Vagina (tissue), 2 donors: ENCODE measurements around the gene CEND1. TPM values are rescaled to one million over a fixed set of nuclear protein-coding genes. Genes with fewer than 3 reads are reported as not detected.

Experiments
- DNase-seq, 2 donors: peaks; one replicate each; pipeline ENCODE4 v3.0.0-alpha.2; 2017; ENCODE audit errors: extremely low spot score in 2 of 2
- H3K27ac ChIP-seq: fragments of 200-600 bp; sonication (generic); one replicate; pipeline ENCODE4 v1.5.1; 2019
- H3K27me3 ChIP-seq: fragments of 200-600 bp; sonication (generic); one replicate; pipeline ENCODE4 v1.5.1; 2019
- H3K36me3 ChIP-seq, 2 donors: fragments of 200-600 bp; sonication (generic); one replicate each; pipeline ENCODE4 v1.5.1; 2017 to 2019
- H3K4me1 ChIP-seq: fragments of 200-600 bp; sonication (generic); one replicate; pipeline ENCODE4 v1.5.1; 2019
- H3K4me3 ChIP-seq, 2 donors: fragments of 200-600 bp; sonication (generic); 1 replicate in 1 of 2; 2 replicates in 1 of 2; pipeline ENCODE4 v1.5.1; 2016 to 2019
- H3K9me3 ChIP-seq: fragments of 200-600 bp; sonication (generic); one replicate; pipeline ENCODE4 v1.5.1; 2019
- CTCF ChIP-seq, 3 experiments: fragments of 450-650 bp in 2 of 3; fragments of 200-600 bp in 1 of 3; sonication (generic) in 1 of 3; IDR thresholded peaks; one replicate each; pipeline ENCODE4 v1.5.1; 2017 to 2019; ENCODE audit warnings: antibody characterized with exemption in 3 of 3, mild to moderate bottlenecking in 2 of 3, moderate library complexity in 2 of 3
- POLR2A ChIP-seq, 2 donors: fragments of 450-650 bp; IDR thresholded peaks; one replicate each; pipeline ENCODE4 v1.6.1; 2017; ENCODE audit warnings: antibody characterized with exemption in 2 of 2, mild to moderate bottlenecking in 2 of 2, moderate library complexity in 2 of 2
- POLR2AphosphoS5 ChIP-seq, 2 donors: sonication (generic); formaldehyde crosslinking; IDR thresholded peaks; one replicate each; pipeline ENCODE4 v1.9.0; 2017; ENCODE audit warnings: antibody characterized with exemption in 2 of 2, mild to moderate bottlenecking in 2 of 2, low read depth in 1 of 2; ENCODE audit not compliant: insufficient read depth in 1 of 2
- intact Hi-C: fragments of 100-400 bp; cut with DNase I; formaldehyde crosslinking; loops from one replicate; pipeline ENCODE4 v1.15.1; 2023
- total RNA-seq: library from RNA; depleted of rRNA; stranded (reverse); fragments of >200 nt; gene quantifications from one replicate; pipeline ENCODE4 v1.2.3, GENCODE V29; 2016

CEND1 gene
- total RNA-seq, 1 donor from 2014 or later = 1.7 TPM

DNA sequence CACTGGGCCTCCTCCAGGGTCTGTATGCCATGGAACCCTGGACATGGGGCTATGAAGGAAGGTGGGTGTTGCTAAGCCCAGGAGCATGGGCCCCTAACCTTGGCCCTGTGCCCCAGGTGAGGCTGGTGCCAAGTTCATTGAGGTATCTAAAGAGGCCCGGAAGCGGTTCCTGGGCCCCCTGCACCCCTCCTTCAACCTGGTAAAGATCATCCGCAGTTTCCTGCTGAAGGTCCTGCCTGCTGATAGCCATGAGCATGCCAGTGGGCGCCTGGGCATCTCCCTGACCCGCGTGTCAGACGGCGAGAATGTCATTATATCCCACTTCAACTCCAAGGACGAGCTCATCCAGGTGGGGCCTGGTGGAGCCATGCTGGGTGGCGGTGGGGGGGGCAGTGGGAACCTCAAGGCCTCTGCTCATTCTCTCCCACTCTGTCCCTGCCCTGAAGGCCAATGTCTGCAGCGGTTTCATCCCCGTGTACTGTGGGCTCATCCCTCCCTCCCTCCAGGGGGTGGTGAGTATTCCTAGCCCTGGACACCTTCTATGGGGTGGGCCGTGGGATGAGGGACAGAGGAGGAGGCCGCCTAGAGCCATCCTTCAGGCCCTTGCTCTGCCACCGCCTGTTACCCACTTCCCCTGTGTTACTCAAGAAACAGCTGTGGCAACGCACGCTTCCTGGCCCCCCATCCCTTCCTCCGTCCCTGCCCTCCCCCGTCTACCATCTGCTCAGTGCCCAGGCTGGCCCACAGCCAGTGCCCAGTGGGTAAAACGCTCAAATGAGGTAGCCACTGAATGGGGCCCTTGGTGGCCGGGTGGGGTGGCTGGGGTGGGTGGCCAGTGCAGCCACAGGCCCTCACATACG, 31.9 kb upstream of the CEND1 start:
- Histone ChIP-seq H3K4me1 (peaks cover 40% of the 10 kb centered on the region), H3K4me3 (peak overlapping the region; percentile 95 to 98)
- intact Hi-C loops = no loop called here

DNA sequence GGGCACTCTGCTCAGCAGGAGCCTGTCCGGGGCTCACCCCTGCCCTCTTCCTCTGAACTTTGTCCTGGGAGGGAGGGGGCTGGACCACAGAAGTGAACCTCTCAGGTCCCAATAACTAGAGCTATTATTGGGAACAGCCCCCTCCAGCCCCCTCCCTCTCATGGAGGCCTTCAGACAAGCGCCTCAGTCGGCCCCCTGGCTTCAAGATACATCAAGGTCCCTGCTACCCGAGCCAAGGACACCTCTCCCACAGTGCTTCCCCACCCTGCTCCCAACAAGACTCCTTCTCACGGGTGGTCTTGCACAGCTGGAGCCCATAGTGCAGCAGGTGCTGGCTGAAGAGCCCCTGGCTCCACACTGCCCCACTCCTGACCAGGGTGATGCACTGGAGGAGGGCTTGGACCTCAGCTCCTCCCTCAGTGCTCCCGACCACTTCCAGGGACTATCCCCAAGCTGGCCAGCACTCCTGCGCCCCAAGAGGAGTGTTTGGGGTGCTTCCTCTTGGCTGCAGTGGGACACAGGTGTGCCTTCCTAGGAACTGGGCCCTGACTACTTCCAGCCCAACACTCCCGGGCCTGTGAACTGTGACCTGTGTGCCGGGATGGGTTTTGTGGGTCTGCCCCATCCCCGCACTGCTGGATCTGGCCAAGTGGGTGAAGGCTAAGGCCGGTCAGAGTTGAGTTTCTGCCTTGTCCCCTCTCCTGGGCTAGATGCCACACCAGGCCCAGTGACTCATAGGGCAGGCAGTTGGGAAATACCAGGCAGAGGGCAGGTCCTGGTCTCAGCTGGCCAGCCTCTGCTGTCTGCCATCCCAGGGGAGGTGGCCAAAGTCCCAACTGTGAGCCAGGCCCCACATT, 31.0 kb upstream of the CEND1 start:
- Histone ChIP-seq H3K27me3 (no peaks in the 10 kb centered on the region), H3K36me3 (peaks cover 0 to 28% of the 10 kb centered on the region in 2 donors), H3K4me1 (peaks cover 35% of the 10 kb centered on the region), H3K4me3 (peak overlapping the region; percentile 95 to 98), H3K27ac (peak overlapping the region; percentile 89), H3K9me3 (no peaks in the 10 kb centered on the region)
- no peak for TF ChIP-seq CTCF (IDR thresholded peaks at IDR 0.05)
- TF ChIP-seq POLR2A (IDR thresholded peaks at IDR 0.05) = no peak
- peak in 1 of 2 donors; percentile 23 for TF ChIP-seq POLR2AphosphoS5 (IDR thresholded peaks at IDR 0.05; ENCODE audit: insufficient read depth in 1 of 2, low read depth in 1 of 2)
- intact Hi-C loops = no loop called here
- DNase-seq = no peak

More for the DNA sequence above, 31.9 kb upstream of the CEND1 start:
- TF ChIP-seq POLR2AphosphoS5 (IDR thresholded peaks at IDR 0.05; ENCODE audit: insufficient read depth in 1 of 2, low read depth in 1 of 2) (no peak), CTCF (IDR thresholded peaks at IDR 0.05) (no peak), POLR2A (IDR thresholded peaks at IDR 0.05) (no peak)
- no peaks in the 10 kb centered on the region for H3K9me3 ChIP-seq
- H3K36me3 ChIP-seq = peaks cover 0 to 28% of the 10 kb centered on the region in 2 donors
- no peak for DNase-seq
- H3K27ac ChIP-seq = peak overlapping the region; percentile 33
- no peaks in the 10 kb centered on the region for H3K27me3 ChIP-seq

- DNase-seq = no peak
- intact Hi-C loops = no loop called here
- H3K9me3 ChIP-seq = no peaks in the 10 kb centered on the region
- peaks cover 35% of the 10 kb centered on the region for H3K4me1 ChIP-seq
- no peaks in the 10 kb centered on the region for H3K27me3 ChIP-seq
- H3K36me3 ChIP-seq = peaks cover 0 to 25% of the 10 kb centered on the region in 2 donors
- H3K4me3 ChIP-seq = peak overlapping the region; percentile 95 to 98
- H3K27ac ChIP-seq = peak overlapping the region; percentile 89
- TF ChIP-seq CTCF (IDR thresholded peaks at IDR 0.05) = no peak
- no peak for TF ChIP-seq POLR2A (IDR thresholded peaks at IDR 0.05)
- peak; percentile 22 to 41 for TF ChIP-seq POLR2AphosphoS5 (IDR thresholded peaks at IDR 0.05; ENCODE audit: insufficient read depth in 1 of 2, low read depth in 1 of 2)
Observed at GRCh38 chr11:819943-820649, 30.2 kb upstream of the CEND1 start.

DNA sequence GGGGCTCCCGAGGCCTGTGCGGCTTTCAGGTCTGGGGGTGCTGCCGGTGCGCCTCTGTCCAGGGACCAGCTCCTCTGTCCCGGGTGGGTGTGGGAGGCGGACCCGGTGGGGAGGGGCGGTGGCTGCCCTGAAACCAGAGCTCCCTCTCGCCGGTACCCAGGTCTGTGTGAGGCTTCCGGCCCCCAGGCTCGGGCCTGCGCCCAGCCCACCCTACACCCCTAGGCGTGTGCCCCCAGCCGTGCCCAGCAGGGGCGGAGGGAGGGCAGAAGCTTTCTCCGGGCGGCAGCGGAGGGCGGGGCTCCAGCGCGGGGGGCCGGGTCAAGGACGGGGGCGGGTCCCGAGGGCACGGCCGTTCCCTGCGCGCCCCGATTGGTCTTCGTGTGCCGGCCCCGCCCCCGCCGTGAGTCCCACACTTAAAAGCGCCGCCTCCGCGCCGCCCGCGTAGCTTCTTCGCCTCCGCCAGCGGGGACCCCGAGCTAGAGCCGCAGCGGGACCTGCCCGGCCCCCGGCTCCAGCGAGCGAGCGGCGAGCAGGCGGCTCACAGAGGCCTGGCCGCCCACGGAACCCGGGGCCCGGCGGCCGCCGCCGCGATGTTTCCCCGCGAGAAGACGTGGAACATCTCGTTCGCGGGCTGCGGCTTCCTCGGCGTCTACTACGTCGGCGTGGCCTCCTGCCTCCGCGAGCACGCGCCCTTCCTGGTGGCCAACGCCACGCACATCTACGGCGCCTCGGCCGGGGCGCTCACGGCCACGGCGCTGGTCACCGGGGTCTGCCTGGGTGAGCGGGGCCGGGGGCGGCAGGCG, 29.4 kb upstream of the CEND1 start:
- intact Hi-C loops = no loop called here
- H3K27me3 ChIP-seq = no peaks in the 10 kb centered on the region
- DNase-seq = no peak
- H3K4me1 ChIP-seq = peaks cover 35% of the 10 kb centered on the region
- no peaks in the 10 kb centered on the region for H3K9me3 ChIP-seq
- H3K4me3 ChIP-seq = peak overlapping the region; percentile 95 to 98
- TF ChIP-seq POLR2A (IDR thresholded peaks at IDR 0.05) (peak in 1 of 2 donors; percentile 81), CTCF (IDR thresholded peaks at IDR 0.05) (no peak), POLR2AphosphoS5 (IDR thresholded peaks at IDR 0.05; ENCODE audit: insufficient read depth in 1 of 2, low read depth in 1 of 2) (peak in 1 of 2 donors; percentile 61)
- H3K36me3 ChIP-seq = peaks cover 0 to 17% of the 10 kb centered on the region in 2 donors
- peak overlapping the region; percentile 89 for H3K27ac ChIP-seq
